Osteocyte (in vitro differentiated cells): ENCODE measurements around the gene HDAC3. TPM values are rescaled to one million over a fixed set of nuclear protein-coding genes. Genes with fewer than 3 reads are reported as not detected.

Experiments used
- DNase-seq: peaks from one replicate; pipeline ENCODE4 v3.0.0; 2021; ENCODE audit warnings: mixed read lengths; ENCODE audit not compliant: unreplicated experiment; ENCODE audit errors: extremely low spot score
- H3K27ac Mint-ChIP-seq: one replicate; pipeline ENCODE4 v1.8.0; 2021; ENCODE audit warnings: mild to moderate bottlenecking, mixed read lengths; ENCODE audit not compliant: unreplicated experiment
- H3K27me3 Mint-ChIP-seq: one replicate; pipeline ENCODE4 v1.8.0; 2021; ENCODE audit warnings: mixed read lengths; ENCODE audit not compliant: unreplicated experiment
- H3K36me3 Mint-ChIP-seq: one replicate; pipeline ENCODE4 v1.8.0; 2021; ENCODE audit warnings: mixed read lengths; ENCODE audit not compliant: unreplicated experiment
- H3K4me1 Mint-ChIP-seq: one replicate; pipeline ENCODE4 v1.8.0; 2021; ENCODE audit warnings: mixed read lengths; ENCODE audit not compliant: unreplicated experiment
- H3K4me3 Mint-ChIP-seq: one replicate; pipeline ENCODE4 v1.8.0; 2021; ENCODE audit warnings: mild to moderate bottlenecking, moderate library complexity, mixed read lengths; ENCODE audit not compliant: unreplicated experiment
- H3K9me3 Mint-ChIP-seq: one replicate; pipeline ENCODE4 v1.8.0; 2021; ENCODE audit warnings: mixed read lengths; ENCODE audit not compliant: unreplicated experiment
- CTCF ChIP-seq: fragments of 200-600 bp; sonication (generic); IDR thresholded peaks from 2 replicates; pipeline ENCODE4 v1.5.0; 2021; ENCODE audit warnings: antibody characterized with exemption, mild to moderate bottlenecking, moderate library complexity
- total RNA-seq: library from RNA; stranded (reverse); gene quantifications from 2 replicates; pipeline ENCODE4 v1.2.1, GENCODE V29; 2021

The HDAC3 gene
- total RNA-seq, 1 donor from 2014 or later: 67.9 TPM

DNA sequence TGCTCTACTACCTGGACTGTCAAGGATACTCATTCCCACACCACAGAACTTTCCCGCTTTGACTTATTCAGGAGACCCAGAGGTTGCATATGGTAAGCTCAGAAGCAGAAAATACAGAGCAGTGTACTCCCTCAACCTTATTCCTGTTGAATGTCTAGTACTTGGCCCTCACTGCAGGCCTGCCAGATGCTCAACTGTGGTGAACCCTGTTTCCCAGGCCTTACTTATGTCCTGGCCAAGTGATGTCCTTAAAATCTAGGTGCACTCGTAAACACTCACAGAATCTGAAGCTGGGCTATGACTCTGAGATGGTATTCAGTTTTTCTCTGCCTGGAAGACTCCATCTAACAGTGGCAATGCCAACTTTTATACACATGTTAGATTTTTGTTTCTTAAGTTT lies 38.8 kb downstream of the HDAC3 start:
- TF ChIP-seq CTCF: no peak
- DNase-seq: no peak
- Mint-ChIP-seq H3K36me3 (no peaks in the 10 kb centered on the region), H3K27ac (no peak overlapping the region), H3K4me3 (no peak overlapping the region), H3K27me3 (no peaks in the 10 kb centered on the region), H3K4me1 (no peaks in the 10 kb centered on the region), H3K9me3 (no peaks in the 10 kb centered on the region)

DNA sequence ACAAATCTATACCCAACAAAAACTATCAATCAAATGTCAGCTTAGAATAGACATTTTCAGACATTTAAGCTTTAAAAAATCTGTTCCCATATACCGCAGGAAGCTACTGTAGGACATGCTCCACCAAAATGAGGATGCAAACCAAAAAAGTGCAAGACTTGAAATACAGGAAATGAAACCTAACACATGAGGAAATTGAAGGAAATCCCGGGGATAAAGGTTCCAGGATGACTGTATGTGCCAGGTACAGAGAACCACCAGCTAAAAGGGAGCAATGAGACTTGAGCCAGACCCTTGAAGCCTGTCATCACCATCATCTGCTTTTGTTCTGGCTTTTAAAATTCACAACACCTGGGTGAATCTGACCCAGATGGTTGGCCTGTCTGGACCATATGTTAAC lies 39.3 kb downstream of the HDAC3 start:
- no peak for TF ChIP-seq CTCF
- no peak for DNase-seq
- Mint-ChIP-seq H3K36me3 (no peaks in the 10 kb centered on the region), H3K9me3 (no peaks in the 10 kb centered on the region), H3K4me1 (no peaks in the 10 kb centered on the region), H3K27ac (no peak overlapping the region), H3K27me3 (no peaks in the 10 kb centered on the region), H3K4me3 (no peak overlapping the region)

DNA sequence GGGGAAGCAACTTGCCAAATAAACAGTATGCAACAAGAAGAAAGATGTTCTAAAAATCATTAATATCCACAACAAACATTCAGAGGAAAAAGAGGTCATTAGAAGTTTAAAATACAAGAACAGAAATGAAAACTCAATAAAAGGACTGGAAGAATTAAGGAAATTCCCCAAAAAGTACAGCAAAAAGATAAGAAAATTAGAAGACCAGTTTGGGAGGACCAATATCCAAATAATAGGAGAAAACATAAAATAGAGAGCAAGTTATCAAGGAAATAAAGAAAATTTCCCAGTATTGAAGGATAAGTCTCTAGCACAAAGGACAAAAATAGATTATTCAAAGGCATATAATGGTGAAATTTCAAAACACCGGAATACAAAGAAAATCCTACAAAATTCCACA lies 39.8 kb downstream of the HDAC3 start:
- no peak for DNase-seq
- Mint-ChIP-seq H3K9me3 (no peaks in the 10 kb centered on the region), H3K36me3 (no peaks in the 10 kb centered on the region), H3K27me3 (no peaks in the 10 kb centered on the region), H3K4me1 (peaks cover 2% of the 10 kb centered on the region), H3K4me3 (no peak overlapping the region), H3K27ac (no peak overlapping the region)
- TF ChIP-seq CTCF: no peak

GRCh38 chr5:141590127-141590526 lies 46.5 kb downstream of the HDAC3 start:
- Mint-ChIP-seq H3K9me3 (no peaks in the 10 kb centered on the region), H3K4me3 (no peak overlapping the region), H3K4me1 (peaks cover 2% of the 10 kb centered on the region), H3K27me3 (no peaks in the 10 kb centered on the region), H3K27ac (no peak overlapping the region), H3K36me3 (peaks cover 2% of the 10 kb centered on the region)
- DNase-seq: no peak
- no peak for TF ChIP-seq CTCF

- no peak overlapping the region for H3K4me3 Mint-ChIP-seq
- H3K9me3 Mint-ChIP-seq: no peaks in the 10 kb centered on the region
- H3K27ac Mint-ChIP-seq: no peak overlapping the region
- no peaks in the 10 kb centered on the region for H3K27me3 Mint-ChIP-seq
- H3K36me3 Mint-ChIP-seq: peaks cover 21% of the 10 kb centered on the region
- no peak for TF ChIP-seq CTCF
- no peak for DNase-seq
- no peaks in the 10 kb centered on the region for H3K4me1 Mint-ChIP-seq
Observed at GRCh38 chr5:141586246-141586645, 50.4 kb downstream of the HDAC3 start.
